GM21447 (cell line): ENCODE measurements around the gene ZCCHC12.

Experiments
- ATAC-seq: cut with Tn5 transposase; IDR thresholded peaks from one replicate; pipeline ENCODE4 v1.9.1; 2021; ENCODE audit not compliant: unreplicated experiment

ZCCHC12 gene

GRCh38 chrX:118867251-118867650 lies 43.6 kb downstream of the ZCCHC12 start:
- no peak for ATAC-seq

- ATAC-seq: no peak
Measured at GRCh38 chrX:118872102-118872566, 48.5 kb downstream of the ZCCHC12 start.
